Central memory CD8-positive, alpha-beta T cell (primary cell): ENCODE data around the gene CHPF.

Experiments
- ATAC-seq: fragments of 150-1000 bp; cut with Tn5 transposase; replicated peaks from 2 replicates; pipeline ENCODE4 v1.10.0; 2022; ENCODE audit warnings: mild to moderate bottlenecking, moderate FRiP score, moderate number of reproducible peaks; ENCODE audit not compliant: poor library complexity, severe bottlenecking; ENCODE audit errors: extremely low read depth
- DNase-seq, 2 donors: peaks; one replicate each; pipeline ENCODE4 v3.0.0; 2021; ENCODE audit warnings: low spot score in 2 of 2
- H3K27ac Mint-ChIP-seq: one replicate; pipeline ENCODE4 v1.8.0; 2022; ENCODE audit warnings: low read depth, mild to moderate bottlenecking, moderate library complexity, mixed read lengths
- H3K27me3 Mint-ChIP-seq: one replicate; pipeline ENCODE4 v1.8.0; 2022; ENCODE audit warnings: mixed read lengths
- H3K36me3 Mint-ChIP-seq: one replicate; pipeline ENCODE4 v1.8.0; 2022; ENCODE audit warnings: mild to moderate bottlenecking, moderate library complexity, mixed read lengths; ENCODE audit not compliant: insufficient read depth
- H3K4me1 Mint-ChIP-seq: one replicate; pipeline ENCODE4 v1.8.0; 2022; ENCODE audit warnings: mixed read lengths
- H3K4me3 Mint-ChIP-seq: one replicate; pipeline ENCODE4 v1.8.0; 2022; ENCODE audit warnings: mild to moderate bottlenecking, moderate library complexity, mixed read lengths
- H3K9me3 Mint-ChIP-seq: one replicate; pipeline ENCODE4 v1.8.0; 2022; ENCODE audit warnings: mixed read lengths

Gene CHPF

GRCh38 chr2:219508971-219509779 is 34.4 kb downstream of the CHPF start:
- Mint-ChIP-seq H3K4me1 (peaks cover 30% of the 10 kb centered on the region), H3K36me3 (peaks cover 8% of the 10 kb centered on the region), H3K9me3 (no peaks in the 10 kb centered on the region), H3K27ac (no peak overlapping the region), H3K27me3 (peaks cover 59% of the 10 kb centered on the region), H3K4me3 (peak overlapping the region; percentile 56)
- ATAC-seq (peak; percentile 30), DNase-seq (no peak)

GRCh38 chr2:219508444-219508734 is 35.2 kb downstream of the CHPF start:
- Mint-ChIP-seq H3K4me3 (no peak overlapping the region), H3K9me3 (no peaks in the 10 kb centered on the region), H3K36me3 (peaks cover 10% of the 10 kb centered on the region), H3K27ac (no peak overlapping the region), H3K4me1 (peaks cover 22% of the 10 kb centered on the region), H3K27me3 (peaks cover 51% of the 10 kb centered on the region)
- no peak for ATAC-seq
- DNase-seq = no peak

- peaks cover 46% of the 10 kb centered on the region for H3K27me3 Mint-ChIP-seq
- H3K36me3 Mint-ChIP-seq = peaks cover 10% of the 10 kb centered on the region
- no peaks in the 10 kb centered on the region for H3K9me3 Mint-ChIP-seq
- H3K4me1 Mint-ChIP-seq = peaks cover 17% of the 10 kb centered on the region
- DNase-seq = no peak
- no peak overlapping the region for H3K4me3 Mint-ChIP-seq
- no peak for ATAC-seq
- H3K27ac Mint-ChIP-seq = no peak overlapping the region
These were observed 35.8 kb downstream of the CHPF start for GRCh38 chr2:219507581-219508443.

- H3K4me1 Mint-ChIP-seq = peaks cover 17% of the 10 kb centered on the region
- no peak overlapping the region for H3K27ac Mint-ChIP-seq
- DNase-seq = no peak
- no peak for ATAC-seq
- H3K27me3 Mint-ChIP-seq = peaks cover 37% of the 10 kb centered on the region
- no peaks in the 10 kb centered on the region for H3K9me3 Mint-ChIP-seq
- H3K36me3 Mint-ChIP-seq = peaks cover 11% of the 10 kb centered on the region
- no peak overlapping the region for H3K4me3 Mint-ChIP-seq
These were observed 36.6 kb downstream of the CHPF start for GRCh38 chr2:219506802-219507526.

- Mint-ChIP-seq H3K27me3 (peaks cover 30% of the 10 kb centered on the region), H3K4me1 (peaks cover 24% of the 10 kb centered on the region), H3K36me3 (peaks cover 12% of the 10 kb centered on the region), H3K4me3 (no peak overlapping the region), H3K9me3 (no peaks in the 10 kb centered on the region), H3K27ac (no peak overlapping the region)
- DNase-seq = no peak
- no peak for ATAC-seq
These were observed 37.3 kb downstream of the CHPF start for GRCh38 chr2:219506153-219506801.

GRCh38 chr2:219505585-219505984 is 38.0 kb downstream of the CHPF start:
- peaks cover 20% of the 10 kb centered on the region for H3K4me1 Mint-ChIP-seq
- no peaks in the 10 kb centered on the region for H3K9me3 Mint-ChIP-seq
- peaks cover 23% of the 10 kb centered on the region for H3K27me3 Mint-ChIP-seq
- H3K4me3 Mint-ChIP-seq = no peak overlapping the region
- ATAC-seq (no peak), DNase-seq (no peak)
- no peak overlapping the region for H3K27ac Mint-ChIP-seq
- H3K36me3 Mint-ChIP-seq = peaks cover 12% of the 10 kb centered on the region

- Mint-ChIP-seq H3K27me3 (peaks cover 14% of the 10 kb centered on the region), H3K4me1 (peaks cover 34% of the 10 kb centered on the region), H3K4me3 (no peak overlapping the region), H3K27ac (no peak overlapping the region), H3K36me3 (peaks cover 17% of the 10 kb centered on the region), H3K9me3 (no peaks in the 10 kb centered on the region)
- DNase-seq = no peak
- ATAC-seq = no peak
These were observed 41.0 kb downstream of the CHPF start for GRCh38 chr2:219502618-219503017.

- H3K36me3 Mint-ChIP-seq = peaks cover 17% of the 10 kb centered on the region
- no peak overlapping the region for H3K27ac Mint-ChIP-seq
These were observed 41.8 kb downstream of the CHPF start for GRCh38 chr2:219501849-219502248.

GRCh38 chr2:219500135-219500534 is 43.5 kb downstream of the CHPF start:
- H3K4me3 Mint-ChIP-seq = peak overlapping the region; percentile 97
- H3K9me3 Mint-ChIP-seq = no peaks in the 10 kb centered on the region
- H3K27ac Mint-ChIP-seq = no peak overlapping the region
- ATAC-seq (no peak), DNase-seq (no peak)
- peaks cover 45% of the 10 kb centered on the region for H3K4me1 Mint-ChIP-seq
- H3K27me3 Mint-ChIP-seq = peaks cover 35% of the 10 kb centered on the region
- peaks cover 19% of the 10 kb centered on the region for H3K36me3 Mint-ChIP-seq

More at GRCh38 chr2:219501849-219502248, 41.8 kb downstream of the CHPF start:
- DNase-seq = no peak
- Mint-ChIP-seq H3K4me1 (peaks cover 40% of the 10 kb centered on the region), H3K4me3 (no peak overlapping the region), H3K27me3 (peaks cover 18% of the 10 kb centered on the region), H3K9me3 (no peaks in the 10 kb centered on the region)
- ATAC-seq = no peak

- H3K4me1 Mint-ChIP-seq = peaks cover 45% of the 10 kb centered on the region
- DNase-seq (no peak), ATAC-seq (no peak)
- peaks cover 41% of the 10 kb centered on the region for H3K27me3 Mint-ChIP-seq
- H3K4me3 Mint-ChIP-seq = peak overlapping the region; percentile 97
- H3K36me3 Mint-ChIP-seq = peaks cover 17% of the 10 kb centered on the region
- peak overlapping the region; percentile 89 for H3K27ac Mint-ChIP-seq
- no peaks in the 10 kb centered on the region for H3K9me3 Mint-ChIP-seq
These were observed 44.1 kb downstream of the CHPF start for GRCh38 chr2:219499555-219499954.

- peaks cover 46% of the 10 kb centered on the region for H3K27me3 Mint-ChIP-seq
- DNase-seq (no peak), ATAC-seq (no peak)
- H3K4me1 Mint-ChIP-seq = peaks cover 45% of the 10 kb centered on the region
- H3K27ac Mint-ChIP-seq = peak overlapping the region; percentile 89
- peaks cover 15% of the 10 kb centered on the region for H3K36me3 Mint-ChIP-seq
- no peaks in the 10 kb centered on the region for H3K9me3 Mint-ChIP-seq
- peak overlapping the region; percentile 97 for H3K4me3 Mint-ChIP-seq
These were observed 44.6 kb downstream of the CHPF start for GRCh38 chr2:219499058-219499307.

GRCh38 chr2:219498280-219499057 is 45.1 kb downstream of the CHPF start, which contains the start of gene GMPPA:
Gene GMPPA, plus strand, starts transcription at chr2:219498891. Its CDS starts 1,085 bp downstream, at chr2:219499976.
- ATAC-seq (peak; percentile 95), DNase-seq (peak; percentile 78 to 87)
- peaks cover 45% of the 10 kb centered on the region for H3K4me1 Mint-ChIP-seq
- no peaks in the 10 kb centered on the region for H3K9me3 Mint-ChIP-seq
- H3K36me3 Mint-ChIP-seq = peaks cover 13% of the 10 kb centered on the region
- H3K4me3 Mint-ChIP-seq = peak within 1 kb of the TSS; percentile 97
- peak within 1 kb of the TSS; percentile 89 for H3K27ac Mint-ChIP-seq
- H3K27me3 Mint-ChIP-seq = peaks cover 52% of the 10 kb centered on the region
